GM04504 (cell line): ENCODE results near the gene ARMH3.

ENCODE experiments used
- DNase-seq: peaks from one replicate; pipeline ENCODE4 v3.0.0-alpha.2; 2012; ENCODE audit warnings: low read depth

ARMH3 gene

DNA sequence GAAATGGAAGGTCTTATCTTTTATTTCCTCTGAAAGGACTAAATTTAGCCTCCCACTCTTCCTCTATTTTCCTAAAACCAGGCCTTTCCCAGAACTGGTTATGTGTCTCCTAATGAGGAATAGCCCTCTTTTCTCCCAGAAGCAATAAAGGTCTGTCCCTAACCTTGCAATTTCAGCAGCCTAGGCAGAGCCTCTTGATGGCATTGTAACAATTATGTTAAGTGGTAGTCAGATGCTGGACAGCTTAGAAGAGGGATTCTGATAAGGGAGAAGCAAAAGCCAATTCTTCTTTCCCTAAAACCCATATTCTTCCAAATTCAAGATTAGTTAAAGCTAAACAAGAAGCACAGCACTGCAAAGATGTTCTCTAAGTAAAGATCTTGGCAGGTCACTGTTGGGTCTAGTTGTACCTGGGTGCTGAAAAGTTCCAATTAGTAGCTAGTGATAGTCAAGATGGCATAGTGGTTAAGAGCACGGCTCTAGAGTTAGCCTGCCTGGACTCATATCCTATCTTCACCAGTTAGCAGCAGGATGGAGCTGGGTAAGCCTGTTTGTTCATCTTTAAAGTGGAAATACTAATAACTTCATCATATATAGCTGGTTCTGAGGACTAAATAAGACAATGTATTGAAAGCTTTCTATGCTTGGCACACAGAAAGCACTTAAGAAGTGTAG lies 198.0 kb downstream of the ARMH3 start:
- DNase-seq = no peak

DNA sequence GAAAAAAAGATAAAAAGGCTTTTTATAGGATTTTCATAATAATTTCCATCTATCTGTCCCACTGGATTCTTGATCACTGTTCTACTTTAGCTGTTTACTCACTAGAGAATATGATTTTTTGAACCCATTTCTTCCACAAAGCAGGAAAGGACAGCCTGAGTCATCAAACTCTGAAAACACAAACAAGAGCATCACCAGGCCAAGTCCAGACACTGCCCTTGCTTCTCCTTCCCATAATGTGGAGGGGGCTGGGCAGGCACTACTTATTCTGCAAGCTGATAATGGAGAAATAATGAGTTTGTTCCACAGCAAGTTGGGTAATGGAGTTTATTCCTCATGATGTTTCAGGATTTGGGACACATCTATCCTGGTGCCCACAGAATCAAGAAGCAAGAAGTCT lies 199.3 kb downstream of the ARMH3 start:
- DNase-seq = no peak

DNA sequence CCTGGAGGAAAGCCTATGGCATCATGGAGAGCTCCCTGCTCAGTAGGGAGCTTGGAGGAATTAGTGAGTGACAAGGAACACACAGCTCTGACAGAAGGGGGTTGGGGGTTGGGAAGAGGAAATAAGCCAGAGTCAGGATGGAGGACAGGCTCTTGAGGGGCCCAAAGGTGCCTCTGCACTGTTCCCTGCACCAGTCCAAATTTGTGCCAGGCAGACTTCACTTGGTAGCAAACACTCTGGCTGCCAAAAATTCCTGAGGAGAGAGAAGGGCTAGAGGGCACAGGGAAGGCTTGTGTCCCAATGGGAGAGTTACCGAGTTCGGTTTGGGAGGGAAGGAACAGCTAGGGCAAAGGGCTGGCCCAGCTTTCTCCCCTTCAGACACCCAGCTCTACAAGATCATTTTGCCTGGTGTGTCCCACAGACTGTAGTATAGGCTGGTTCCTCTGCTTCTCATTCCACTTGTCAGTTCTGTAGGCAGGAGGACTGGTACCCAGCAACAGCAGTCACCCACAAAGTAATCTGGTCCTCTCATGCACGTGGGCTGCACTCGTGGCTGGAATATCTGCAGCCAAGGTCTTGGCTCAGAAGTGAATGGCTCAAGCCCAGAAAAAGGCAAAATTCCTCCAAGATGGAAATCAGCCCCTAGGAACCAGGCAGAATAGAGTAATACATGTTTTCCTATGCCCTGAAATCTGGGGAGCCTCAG lies 204.4 kb downstream of the ARMH3 start:
- no peak for DNase-seq

DNA sequence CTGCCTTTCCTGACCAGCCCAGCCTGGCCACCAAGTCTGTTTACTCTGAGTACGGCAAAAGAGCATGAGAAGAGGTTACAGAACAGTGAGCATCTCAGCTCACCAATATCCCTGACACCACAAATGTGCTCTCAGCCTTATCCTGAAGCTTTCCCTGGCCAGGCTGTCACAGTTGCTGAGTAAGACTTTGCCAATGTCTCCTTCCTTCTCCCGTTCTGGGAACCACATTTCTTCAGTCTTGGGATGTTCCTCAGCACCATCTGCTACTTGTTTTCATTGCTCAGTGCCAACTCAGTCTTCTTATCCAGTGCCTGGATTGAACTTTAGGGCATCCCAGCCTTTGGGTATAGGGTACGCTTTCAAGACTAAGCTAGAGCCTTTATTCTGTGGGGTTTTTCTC lies 205.2 kb downstream of the ARMH3 start:
- no peak for DNase-seq

DNA sequence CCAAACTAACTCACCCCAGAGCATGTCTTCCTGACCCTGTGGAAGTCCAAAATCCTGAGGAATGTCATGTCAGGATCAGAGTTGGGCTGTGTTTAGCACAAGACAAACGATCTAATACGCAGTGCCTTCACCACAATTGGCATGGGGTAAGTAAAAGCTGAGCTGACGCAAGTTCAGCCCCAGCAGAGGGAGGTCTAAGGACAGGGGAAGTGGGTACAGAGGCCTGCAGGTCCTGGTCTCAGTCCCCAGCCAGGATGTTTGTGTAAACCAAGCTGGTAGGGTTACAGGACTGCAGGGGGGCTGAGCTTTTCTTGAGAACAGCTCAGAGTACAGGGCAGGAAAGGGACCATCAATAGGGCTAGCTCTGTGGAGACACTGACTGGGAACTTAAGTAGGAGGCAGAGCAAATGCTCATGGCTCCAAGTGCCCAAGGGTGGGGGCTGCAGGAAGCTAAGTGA lies 207.1 kb downstream of the ARMH3 start:
- no peak for DNase-seq

DNA sequence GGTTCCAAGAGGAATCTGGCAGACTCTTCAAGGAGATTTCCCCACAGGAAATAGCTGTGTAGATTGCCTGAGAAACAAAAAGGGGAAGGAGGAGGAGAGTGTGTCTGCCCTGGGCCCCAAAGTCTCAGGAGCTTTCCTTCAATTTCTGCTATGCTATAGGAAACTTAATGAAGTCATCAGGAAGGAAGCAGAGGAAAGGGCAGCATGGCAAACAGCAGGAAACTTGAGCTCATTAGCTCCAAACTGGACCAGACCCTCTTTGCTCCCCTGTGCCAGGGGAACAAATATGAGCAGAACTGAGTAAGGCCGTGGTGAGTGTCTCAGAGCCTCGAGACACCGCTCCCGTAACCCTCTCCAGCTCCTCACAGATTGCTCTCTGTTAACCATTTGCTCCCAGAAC lies 207.6 kb downstream of the ARMH3 start:
- no peak for DNase-seq

DNA sequence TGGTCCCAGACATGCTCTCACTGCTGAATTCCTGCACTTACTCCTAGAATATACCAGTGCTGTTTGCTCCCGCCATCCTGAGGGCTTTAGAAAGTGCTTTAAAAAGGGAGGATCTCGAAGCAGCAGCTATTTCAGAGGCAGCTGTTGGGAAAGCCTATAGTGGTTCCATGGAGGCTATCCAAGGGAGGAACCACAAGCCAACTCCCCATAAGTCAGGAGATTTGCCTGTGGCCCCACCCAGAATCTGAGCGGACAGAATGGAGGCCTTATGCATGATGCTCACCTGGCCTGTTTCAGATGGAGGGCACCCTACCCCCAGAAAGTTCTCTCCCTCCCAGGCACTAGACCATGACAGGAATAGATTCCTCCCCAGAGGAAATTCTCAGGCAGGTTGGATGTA lies 210.1 kb downstream of the ARMH3 start:
- no peak for DNase-seq

DNA sequence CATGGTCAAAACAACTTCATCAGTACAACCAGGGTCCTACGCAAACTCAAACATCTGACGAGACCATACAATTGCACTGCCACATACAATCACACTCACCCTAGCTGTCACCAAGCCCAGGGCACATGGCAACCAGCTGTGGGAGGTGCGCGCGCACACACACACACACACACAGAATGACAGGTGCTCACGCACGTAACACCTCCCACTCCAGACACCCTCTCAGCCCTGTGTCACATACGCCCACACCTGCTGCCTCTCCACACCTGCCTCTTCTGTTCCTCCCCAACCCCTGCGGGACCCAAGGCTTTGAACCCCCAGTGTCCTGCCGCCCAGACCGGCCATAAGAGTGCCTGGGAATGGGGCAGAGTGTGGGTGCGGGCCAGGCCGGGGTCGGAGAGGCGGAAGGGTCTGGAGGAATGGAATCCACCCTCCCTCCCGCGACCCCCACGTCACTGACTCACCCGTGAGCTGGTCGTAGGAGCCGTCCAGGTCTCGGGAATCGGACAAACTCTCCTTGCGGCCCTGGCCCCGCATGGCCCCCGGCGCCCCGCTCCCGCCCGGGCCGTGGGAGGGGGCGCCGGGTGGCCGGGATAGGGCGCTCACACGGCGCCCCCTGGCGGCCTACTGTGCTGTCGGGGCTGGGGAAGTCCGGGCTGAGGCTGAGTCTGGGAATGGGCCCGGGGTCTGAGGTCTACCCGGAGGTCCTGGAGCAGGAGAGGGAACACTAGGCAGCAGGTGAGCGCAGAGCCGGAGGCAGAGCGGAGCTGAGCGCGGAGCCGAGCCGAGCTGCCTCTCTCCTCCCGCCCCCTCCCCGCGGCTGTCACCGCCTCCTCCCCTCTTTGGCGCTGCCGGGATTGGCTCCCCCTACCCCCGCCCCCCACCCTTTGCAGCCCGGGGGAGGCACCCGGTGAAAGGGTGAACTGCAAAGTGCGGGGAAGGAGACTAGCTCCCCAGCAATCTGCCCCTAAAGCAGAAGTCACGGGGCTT lies 212.6 kb downstream of the ARMH3 start, which contains the start of gene KCNIP2:
TSS of gene KCNIP2 (minus strand) at position 769 of the 990 bp plus-strand sequence. CDS start at position 537, 232 bp downstream.
- no peak for DNase-seq

DNA sequence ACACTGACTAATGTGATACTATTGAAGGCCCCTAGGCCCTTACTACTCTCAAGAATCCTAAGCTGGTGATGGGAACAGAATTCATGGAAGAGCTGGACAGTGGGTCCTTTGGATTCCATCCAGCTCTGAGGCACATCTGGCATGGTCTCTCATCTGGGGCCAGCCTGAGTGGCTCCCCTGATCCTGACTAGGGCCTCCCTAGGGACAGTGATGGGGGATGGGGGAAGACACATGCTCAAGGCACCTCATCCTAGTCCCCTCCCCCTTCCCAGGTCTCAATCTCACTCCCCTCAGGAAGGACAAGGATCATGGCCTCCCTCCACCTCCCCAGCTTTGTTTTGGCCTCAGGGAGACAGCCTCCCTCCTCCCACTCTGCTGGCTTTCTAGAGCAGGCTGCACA lies 214.1 kb downstream of the ARMH3 start:
- DNase-seq = no peak

DNA sequence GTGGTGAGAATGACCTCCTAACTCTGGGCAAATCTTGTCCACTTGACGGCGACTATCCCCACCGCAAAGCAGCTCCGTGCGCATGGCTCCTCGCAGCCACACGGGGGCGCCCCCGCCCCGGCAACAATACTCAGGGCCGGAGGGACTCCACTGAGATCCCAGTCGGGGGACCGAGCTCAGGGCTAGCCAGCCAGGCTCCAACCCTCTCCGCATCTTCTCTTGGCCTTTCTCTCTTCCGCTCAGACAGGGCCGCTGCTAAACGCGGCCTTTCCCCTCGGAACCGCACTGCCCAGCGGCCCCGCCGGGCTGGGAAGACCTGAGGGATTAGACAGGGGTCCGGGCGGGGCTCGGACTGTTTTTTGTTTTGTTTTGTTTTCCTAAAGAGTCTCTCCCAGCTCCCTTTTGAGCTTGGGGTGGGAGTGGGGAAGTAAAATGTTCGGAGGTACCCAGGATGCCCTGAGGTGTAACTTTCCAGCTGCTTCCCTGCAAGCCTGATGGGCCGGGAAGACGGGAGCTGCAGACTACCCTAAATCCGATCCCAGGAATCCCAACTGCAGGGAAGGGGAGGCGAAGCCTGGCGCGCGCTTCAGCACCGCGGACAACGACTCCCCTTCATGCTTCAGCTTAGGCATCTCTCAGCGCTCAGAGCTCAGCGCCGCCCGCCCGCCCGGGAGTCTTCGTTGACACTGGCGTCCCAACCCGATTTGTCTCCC lies 215.1 kb downstream of the ARMH3 start:
- no peak for DNase-seq

DNA sequence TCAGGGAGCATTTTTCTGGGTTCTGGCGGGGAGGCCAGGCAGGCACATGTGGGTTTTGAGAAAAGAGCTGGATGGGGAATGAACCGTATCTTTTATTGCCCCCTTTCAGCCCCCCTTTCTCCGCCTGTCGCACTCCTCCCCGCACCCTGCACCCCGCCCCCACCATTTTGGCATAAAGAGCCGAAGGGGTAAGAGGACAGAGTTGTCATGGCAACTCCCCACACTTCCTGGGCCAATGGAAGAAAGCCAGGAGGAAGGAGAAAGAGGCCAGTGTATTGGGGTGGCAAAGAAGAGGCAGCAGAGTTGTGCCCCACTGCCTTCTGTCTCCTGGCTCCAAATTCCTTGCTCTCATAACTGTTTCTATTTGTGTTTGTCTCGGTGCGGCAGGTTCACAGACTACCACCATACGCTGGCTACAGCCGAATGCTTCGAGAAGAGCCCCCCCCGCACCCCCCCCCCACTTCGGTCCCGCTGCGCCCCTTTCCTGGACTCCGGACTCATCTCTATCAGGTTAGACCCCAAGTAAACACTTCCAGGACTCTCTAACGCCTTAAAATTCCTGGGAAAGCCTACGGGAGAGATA lies 215.8 kb downstream of the ARMH3 start:
- DNase-seq = no peak

DNA sequence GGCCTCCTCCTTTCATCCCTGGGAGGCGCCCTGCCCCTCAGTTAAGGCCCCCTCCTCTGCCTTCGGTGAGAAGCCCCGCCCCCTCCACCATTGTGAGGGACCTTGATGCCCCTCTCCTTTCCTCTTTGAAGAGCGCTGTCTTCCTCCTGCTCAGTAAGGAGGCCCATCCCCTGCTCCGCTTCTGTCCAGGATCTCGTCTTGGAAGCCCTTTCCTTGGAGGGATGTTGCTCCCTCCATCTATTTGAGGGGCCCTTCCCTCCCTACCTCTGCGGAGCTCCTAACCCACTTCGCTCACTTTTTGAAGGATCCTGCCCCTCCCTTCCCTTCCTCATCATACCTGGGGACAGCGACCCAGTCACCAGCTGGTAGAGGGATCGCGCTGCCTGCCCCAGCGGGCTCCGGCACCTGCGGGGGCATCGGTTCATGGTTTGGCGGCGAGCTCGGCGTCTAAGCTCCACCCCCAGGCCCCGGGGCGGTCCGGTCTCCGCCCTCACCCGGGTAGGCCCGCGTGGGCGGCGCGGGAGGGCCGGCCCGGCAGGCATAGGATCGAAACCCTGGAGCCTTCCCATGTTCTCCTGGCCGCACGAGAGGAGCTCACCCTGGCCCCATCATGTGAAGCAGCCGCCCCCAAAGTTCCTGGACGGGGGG lies 216.4 kb downstream of the ARMH3 start:
- DNase-seq = no peak

DNA sequence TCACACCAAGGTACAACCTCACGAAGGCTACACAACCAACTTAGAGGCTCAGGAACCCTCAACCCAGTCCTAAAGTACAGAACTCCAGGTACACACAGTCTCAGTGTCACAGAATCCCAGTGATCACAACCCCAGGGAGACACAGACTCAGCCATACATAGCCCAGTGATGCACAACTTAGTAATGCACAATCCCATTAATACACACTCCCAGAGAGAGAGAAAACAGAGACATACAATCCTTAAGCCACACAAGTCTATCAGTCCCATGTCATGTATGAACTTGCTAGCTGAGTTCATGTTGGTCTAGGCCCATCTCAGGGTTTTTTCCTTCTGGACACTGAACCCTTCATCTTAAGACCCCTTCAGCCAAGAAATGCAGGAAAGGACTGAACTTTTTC lies 217.0 kb downstream of the ARMH3 start:
- DNase-seq = no peak

DNA sequence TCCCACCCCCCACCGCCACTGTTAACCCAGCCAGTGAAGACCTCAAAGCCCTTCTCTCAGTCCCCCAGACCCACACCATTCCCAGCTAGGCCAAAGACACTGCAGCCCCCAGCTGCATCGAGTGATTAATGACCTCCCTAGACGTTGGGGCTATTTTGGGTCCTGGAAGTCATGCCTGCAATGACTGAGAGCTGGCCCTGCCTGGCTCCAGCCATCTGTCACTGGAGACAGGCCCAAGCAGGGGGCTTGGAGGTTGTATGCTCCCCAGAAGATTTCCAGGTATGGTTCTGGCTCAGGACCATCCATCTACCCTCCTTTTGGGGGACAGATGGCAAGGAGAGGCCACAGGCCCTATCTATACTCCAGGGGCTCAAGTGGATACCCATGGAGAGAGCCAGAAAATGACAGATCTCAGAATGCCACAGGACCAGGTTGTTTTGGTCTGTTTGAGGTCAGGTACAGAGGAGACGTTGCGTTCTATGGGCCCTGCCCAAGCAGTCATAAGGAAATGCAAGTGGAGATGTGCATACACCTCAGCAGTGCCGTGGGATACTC lies 217.5 kb downstream of the ARMH3 start:
- DNase-seq = no peak

DNA sequence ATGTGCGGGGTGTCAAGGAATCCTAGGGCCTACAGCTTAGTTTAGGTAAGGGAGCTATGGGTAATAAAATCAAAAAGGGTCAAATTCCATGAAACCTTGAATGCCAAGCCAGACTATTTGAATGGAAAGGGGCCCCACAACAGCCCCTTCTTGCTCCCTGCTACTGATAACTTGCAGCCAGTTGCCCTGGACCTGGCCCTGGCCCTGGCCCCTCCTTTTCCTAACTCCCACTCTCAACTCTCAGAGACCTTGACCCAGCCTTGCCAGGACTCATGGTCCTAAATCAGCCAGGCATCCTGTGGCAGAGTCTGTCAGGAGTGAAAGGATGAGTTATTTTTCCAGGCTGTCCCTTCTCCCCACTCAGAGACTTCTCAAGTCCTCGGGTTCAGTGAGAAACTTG lies 218.2 kb downstream of the ARMH3 start:
- no peak for DNase-seq

DNA sequence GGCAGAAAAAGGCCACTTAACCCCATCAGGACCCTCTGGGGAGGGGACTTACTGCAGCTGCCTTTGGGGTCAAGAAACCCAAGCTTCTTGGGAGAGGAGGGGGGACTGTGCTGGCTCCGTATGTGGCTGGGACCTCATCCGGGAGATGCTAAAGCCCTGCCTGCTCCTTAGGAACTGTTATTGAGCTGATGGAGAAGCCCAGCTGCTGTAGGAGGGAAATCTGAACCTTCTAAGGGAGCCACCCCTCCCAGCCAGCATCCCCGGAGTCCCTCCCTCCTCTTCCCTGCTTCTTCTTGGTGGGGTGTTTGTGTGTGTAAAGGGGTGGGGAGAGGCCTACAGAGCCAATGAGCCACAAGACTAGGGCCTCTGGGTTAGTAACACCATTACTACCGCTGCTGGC lies 220.6 kb downstream of the ARMH3 start:
- no peak for DNase-seq

DNA sequence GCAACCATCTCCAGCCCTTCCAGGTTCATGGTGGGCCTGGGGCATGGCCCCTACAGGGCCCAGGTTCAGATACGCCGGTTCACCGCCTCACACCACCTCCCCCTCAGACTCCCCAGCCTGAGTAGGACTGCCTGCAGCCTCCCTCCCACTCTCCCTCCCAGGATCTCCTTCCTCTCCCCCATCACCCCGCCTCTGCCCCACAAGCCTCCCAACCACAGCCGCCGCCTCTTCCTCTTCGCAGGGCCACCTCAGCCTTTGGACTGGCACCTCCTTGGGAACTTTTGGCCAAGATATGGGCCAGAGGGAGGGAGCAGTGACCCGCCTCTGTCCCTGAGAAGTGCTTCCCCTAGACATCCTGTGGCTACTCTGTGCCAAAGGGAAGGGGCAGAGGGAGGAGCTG lies 221.6 kb downstream of the ARMH3 start:
- no peak for DNase-seq

DNA sequence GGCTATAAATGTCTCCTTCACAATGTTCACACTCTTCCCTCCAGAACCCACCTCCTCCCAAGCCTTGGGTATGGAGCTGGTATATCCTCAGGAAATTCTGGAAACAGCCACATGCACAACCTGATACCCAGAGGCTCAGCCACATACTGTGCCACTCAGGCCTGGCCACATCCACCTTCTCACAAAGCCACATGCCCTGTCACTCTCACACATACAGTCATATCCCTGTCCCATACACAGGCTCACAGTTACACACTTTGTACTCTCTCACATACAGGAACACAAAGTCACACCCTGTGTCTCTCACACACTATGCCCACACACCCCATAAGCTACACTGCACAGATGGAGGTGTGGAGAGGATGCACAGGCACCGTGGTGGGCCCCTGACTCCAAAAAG lies 222.5 kb downstream of the ARMH3 start:
- DNase-seq = no peak

DNA sequence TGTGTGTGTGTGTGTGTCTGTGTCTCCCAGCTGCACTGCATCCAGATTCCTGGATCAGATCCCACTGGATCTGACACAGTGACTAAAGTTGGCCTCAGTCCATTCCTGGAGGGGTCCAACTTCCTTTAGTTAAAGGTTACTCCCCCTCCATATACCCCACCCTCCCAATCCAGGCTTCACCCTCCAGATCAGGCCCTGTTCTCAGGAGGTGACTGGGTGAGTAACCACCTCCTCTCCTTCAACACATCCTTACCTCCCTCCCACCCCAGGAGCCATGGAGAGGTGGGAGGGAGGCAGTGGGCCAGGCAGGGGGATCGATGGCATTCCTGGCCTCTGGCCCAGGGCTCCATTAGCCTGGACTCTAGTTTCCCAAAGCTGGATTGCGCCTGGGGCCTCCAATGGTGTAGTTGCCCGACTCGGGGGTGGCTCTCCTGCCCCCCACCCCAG lies 223.6 kb downstream of the ARMH3 start:
- DNase-seq = no peak

DNA sequence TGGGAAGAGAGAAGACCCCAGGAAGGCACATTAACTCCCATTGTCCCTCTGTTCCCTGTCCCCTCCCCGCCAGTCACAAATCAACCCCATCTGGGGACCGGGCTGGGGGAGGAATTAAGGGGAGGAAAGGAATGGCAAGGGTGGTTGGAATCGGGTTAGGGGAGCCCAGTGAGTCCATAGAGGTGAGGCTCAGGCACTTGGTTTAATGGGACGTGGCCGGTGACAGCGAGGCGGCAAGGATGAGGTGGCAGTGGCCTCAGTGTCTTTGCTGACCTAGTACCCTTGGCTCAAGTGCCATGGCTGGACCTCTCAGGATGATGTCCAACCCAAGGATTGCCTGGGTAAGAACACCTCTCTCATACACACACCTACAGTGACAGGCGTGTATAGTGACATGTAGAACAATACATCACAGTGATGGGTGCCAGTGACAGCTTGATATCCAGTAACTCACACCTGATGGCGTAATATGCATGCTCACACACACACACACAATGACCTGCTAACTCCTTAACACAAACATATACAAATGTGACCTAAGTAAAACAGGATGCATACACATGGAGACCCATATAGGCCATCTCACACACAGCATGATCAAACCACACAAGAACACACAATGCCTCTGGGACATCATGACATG lies 224.7 kb downstream of the ARMH3 start:
- DNase-seq = no peak
